ENCODE measurements around the gene OXSR1.
"Not testable (repeated sequence)": the region's sequence is repeated elsewhere in the genome, so short reads cannot be mapped to it uniquely, and the experiment has no call there.

OXSR1 gene

GRCh38 chr3:38163841-38164642 is 1.3 kb upstream of the OXSR1 start:
- peak overlapping the region; percentile 85 for H3K4me3 ChIP-seq (ENCODE audit: low read depth, low read length)

DNA sequence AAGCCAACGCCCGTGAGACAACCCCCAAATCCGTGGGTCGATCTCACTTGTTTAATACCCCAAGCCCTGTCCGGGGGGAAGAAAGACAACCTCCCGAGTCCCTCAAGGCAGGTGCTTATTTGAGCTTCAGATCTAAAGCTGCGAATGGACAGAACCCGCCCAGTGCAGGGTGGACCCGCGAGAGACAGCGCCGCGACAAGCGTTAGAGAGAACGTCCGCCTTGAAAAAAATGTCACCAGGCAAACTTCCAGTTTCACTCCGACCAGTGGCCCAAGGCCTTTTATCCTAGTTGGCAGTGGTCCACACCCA is 740 bp upstream of the OXSR1 start:
- H3K4me3 ChIP-seq (ENCODE audit: low read depth, low read length): peak overlapping the region; percentile 85

- H3K4me3 ChIP-seq (ENCODE audit: low read depth, low read length): peak overlapping the region; percentile 85
Observed at GRCh38 chr3:38165722-38166387, 518 bp downstream of the OXSR1 start.

DNA sequence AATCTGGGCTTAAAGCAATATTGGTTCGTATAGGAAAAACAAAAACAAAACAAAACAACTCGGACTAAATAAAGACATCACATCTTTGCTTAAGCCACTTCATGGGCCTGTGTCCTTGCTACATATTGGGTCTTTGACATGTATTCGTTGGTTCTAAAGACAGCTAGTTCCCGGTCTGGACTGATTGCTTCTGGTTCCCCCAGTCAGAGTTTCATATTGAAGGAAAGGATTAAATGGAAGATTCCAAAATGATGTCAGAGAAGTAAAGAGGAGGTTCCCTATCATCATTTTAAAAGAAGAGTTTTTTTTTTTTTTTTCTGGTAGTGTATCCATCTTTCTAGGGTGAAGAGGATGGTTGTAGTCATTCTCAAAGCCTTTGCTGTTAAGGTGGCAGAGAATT is 2.3 kb downstream of the OXSR1 start:
- H3K4me3 ChIP-seq (ENCODE audit: low read depth, low read length): no peak overlapping the region

- H3K4me3 ChIP-seq (ENCODE audit: low read depth, low read length): no peak overlapping the region
Observed at GRCh38 chr3:38168151-38169026, 3.1 kb downstream of the OXSR1 start.

- no peak overlapping the region for H3K4me3 ChIP-seq (ENCODE audit: low read depth, low read length)
Observed at GRCh38 chr3:38169027-38169317, 3.6 kb downstream of the OXSR1 start.

DNA sequence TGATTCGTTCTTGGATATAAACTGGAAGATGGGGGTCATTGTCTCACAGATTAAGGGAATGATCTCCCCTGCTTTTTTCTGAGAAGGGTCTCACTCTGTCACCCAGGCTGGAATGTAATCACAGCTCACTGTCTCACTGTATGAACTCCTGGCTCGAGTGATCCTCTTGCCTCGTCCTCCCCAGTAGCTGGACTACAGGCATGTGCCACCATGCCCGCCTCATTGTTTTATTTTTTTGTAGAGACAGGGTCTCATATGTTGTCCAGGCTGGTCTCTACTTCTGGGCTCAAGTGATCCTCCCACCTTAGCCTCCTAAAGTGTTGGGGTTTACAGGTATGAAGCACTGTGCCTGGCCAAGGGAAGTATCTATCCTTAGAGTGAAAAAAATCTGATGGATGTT is 5.4 kb downstream of the OXSR1 start:
- H3K4me3 ChIP-seq (ENCODE audit: low read depth, low read length): no peak overlapping the region

- H3K4me3 ChIP-seq (ENCODE audit: low read depth, low read length): no peak overlapping the region
Observed at GRCh38 chr3:38171622-38172021, 6.3 kb downstream of the OXSR1 start.

GRCh38 chr3:38173834-38174418 is 8.6 kb downstream of the OXSR1 start:
- no peak overlapping the region for H3K4me3 ChIP-seq (ENCODE audit: low read depth, low read length)

- H3K4me3 ChIP-seq (ENCODE audit: low read depth, low read length): no peak overlapping the region
Observed at GRCh38 chr3:38177181-38177580, 11.8 kb downstream of the OXSR1 start.

- no peak overlapping the region for H3K4me3 ChIP-seq (ENCODE audit: low read depth, low read length)
Observed at GRCh38 chr3:38186781-38187180, 21.4 kb downstream of the OXSR1 start.

DNA sequence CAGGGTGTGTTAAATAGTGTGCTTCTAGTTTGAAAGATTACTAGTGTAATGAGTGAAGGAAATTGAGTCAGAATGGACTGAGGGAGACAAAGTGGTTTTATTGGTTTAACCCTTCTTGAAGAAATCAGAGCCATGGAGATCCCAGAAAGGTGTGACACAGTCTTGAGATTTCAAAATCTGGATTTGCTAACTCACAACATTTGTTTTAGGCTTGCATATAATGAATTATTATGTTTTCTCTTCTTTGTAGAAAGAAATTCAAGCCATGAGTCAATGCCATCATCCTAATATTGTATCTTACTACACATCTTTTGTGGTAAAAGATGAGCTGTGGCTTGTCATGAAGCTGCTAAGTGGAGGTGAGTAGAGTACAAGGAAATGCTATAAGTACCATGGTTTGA is 25.1 kb downstream of the OXSR1 start:
- H3K4me3 ChIP-seq (ENCODE audit: low read depth, low read length): no peak overlapping the region

- H3K4me3 ChIP-seq (ENCODE audit: low read depth, low read length): not testable (repeated sequence)
Observed at GRCh38 chr3:38202931-38203330, 37.6 kb downstream of the OXSR1 start.

DNA sequence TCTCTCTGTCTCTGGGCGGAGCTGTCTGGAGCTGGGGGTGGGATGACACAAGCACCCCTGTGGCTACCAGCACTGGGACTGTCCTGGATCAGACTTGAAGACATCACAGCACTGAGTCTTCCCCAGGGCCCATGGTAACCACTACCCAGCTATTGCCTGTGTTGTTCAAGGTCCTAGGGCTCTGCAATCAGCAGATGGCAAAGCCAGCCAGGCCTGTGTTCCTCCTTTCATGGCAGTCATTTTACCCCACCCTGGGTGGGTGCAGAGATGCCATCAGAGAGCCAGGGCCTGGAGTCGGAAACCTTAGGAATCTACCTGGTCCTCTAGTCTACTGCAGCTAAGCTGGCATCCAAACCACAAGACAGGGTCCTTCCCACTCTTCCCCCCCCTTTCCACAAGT is 38.4 kb downstream of the OXSR1 start:
- H3K4me3 ChIP-seq (ENCODE audit: low read depth, low read length): no peak overlapping the region

DNA sequence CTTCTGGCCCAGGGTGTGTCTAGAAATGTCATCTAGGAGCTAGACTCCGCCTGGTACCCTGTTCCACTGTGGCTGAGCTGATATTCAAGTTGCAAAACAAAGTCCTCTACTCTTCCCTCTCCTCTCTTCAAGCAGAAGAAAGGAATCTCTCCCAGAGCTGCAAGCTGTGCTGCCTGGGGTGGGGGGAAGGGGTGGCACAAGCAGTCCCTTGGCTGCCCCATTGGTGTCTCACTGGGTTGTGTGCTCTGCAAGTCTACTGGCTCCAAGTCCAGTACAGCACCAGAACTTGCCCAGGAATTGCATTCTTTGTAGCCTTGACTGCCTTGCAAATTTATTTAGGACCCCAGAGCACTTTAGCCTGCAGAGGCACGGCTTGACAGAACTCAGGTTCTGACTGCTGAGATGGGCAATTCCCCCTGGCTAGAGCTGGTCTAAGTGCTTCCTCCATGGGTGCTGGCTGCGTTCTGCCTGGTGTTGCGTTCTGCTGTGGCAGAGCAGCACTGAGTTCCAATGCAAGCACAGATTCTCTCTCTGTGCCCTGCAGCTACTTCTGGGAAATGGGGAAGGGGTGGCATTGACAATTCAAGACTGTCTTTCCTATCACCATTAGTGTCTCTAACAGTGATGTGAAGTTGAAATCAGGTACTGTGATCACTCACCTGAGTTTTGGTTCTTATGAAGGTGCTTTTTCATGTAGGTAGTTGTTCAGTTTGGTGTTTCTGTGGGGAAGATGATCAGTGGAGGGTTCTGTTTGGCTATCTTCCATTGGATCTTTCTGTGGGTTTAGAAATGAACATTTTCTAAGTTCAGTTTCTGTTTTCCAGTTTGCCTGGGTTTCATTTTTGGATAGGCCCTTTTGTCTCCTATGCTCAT is 39.5 kb downstream of the OXSR1 start:
- no peak overlapping the region for H3K4me3 ChIP-seq (ENCODE audit: low read depth, low read length)

GRCh38 chr3:38205472-38205805 is 40.1 kb downstream of the OXSR1 start:
- H3K4me3 ChIP-seq (ENCODE audit: low read depth, low read length): no peak overlapping the region

DNA sequence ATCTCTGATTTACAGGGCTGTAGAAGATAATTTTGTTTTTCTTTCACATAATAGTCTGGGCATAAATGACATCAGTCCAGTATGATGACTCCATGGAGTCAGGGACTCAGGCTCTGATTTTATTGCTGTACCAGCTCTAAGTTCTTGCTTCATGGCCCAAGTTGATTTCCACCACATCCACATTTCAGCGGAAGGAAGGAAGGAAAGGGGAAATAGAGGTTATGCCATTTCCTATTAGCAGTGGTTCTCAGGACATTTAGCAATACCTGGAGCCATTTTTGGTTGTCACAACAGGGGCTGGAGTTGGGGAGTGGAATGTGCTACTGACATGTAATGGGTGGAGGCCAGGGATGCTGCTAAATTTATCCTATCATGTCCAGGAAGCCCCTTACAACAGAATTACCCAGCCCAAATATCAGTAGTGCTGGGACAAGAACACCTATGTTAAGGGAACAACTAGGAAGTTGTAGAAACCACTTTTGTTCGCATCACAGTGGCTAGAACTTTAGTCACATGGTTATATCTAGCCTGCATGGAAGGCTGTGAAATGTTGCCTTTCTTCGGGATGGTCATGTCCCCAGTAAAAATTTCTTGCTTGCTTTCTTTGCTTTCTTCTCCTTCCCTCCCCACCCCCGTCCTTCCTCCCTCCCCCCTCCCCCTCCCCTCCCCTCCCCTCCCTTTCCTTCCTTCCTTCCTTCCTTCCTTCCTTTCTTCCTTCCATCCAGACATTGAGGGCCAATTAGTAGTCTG is 42.1 kb downstream of the OXSR1 start:
- no peak overlapping the region for H3K4me3 ChIP-seq (ENCODE audit: low read depth, low read length)

DNA sequence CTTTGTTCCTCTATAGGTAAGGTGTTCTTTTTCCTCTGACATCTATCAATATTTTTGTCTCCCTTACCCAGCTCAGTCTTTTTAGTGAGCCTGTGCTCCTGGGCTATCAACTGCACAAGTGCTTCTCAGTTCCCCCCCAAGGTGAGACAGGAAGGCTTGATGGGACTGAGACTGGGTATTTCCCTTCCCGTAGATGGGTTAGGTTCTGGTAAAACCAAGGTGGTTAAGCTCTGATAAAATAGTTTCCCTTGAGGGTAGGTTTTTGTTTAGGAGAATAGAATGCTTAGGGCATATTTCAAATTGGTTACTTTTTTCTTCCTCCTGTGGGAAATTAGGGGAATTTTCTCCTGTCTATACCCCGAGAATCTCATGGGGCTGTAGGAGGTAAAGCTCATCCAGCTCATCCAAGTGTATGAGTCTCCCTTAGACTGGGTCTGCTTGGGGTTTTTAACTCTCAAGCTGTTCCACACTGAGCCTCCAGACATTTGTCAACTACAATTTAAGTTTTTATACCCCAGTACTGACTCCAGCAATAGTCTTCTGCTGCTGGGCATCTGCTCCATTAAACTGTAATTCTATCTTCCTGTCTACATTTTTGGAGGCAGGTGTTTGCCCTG is 44.9 kb downstream of the OXSR1 start:
- no peak overlapping the region for H3K4me3 ChIP-seq (ENCODE audit: low read depth, low read length)

DNA sequence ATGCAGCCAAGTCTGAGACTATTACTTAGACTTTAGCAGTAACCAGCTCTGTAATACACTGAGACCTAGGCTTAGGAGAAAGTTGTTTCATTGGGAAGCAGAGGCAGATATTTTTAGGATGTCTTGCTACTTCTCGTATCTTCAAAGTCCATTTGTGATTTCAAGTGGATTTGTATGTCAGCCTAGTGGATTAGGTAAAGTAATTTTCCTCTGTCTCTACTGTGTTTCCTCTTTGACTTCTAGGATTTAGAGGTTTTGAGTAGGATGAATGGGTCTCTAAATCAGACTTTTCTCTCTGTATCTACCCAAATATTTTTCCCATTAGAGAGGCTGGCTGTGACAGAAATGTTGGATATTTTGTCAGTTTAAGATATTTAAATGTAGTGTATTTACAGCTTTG is 46.8 kb downstream of the OXSR1 start:
- no peak overlapping the region for H3K4me3 ChIP-seq (ENCODE audit: low read depth, low read length)

GRCh38 chr3:38214560-38214959 is 49.2 kb downstream of the OXSR1 start:
- H3K4me3 ChIP-seq (ENCODE audit: low read depth, low read length): no peak overlapping the region

All from iPS-11a (cell line).